Glomerular endothelial cell (primary cell): Measurements from ENCODE around the gene SIRT6. TPM values are rescaled to one million over a fixed set of nuclear protein-coding genes. Genes with fewer than 3 reads are reported as not detected.
"Not testable (repeated sequence)": the region's sequence is repeated elsewhere in the genome, so short reads cannot be mapped to it uniquely, and the experiment has no call there.

Source experiments
- DNase-seq: peaks from one replicate; pipeline ENCODE4 v3.0.0-alpha.2; 2011; ENCODE audit warnings: low read depth, low spot score; ENCODE audit errors: extremely low read depth
- total RNA-seq: library from RNA; depleted of rRNA; stranded (reverse); fragments of >200 nt; gene quantifications from 2 replicates; pipeline ENCODE4 v1.2.3, GENCODE V29; 2015

Gene SIRT6
- total RNA-seq = 29.1 and 41.8 TPM in 2 replicates

DNA sequence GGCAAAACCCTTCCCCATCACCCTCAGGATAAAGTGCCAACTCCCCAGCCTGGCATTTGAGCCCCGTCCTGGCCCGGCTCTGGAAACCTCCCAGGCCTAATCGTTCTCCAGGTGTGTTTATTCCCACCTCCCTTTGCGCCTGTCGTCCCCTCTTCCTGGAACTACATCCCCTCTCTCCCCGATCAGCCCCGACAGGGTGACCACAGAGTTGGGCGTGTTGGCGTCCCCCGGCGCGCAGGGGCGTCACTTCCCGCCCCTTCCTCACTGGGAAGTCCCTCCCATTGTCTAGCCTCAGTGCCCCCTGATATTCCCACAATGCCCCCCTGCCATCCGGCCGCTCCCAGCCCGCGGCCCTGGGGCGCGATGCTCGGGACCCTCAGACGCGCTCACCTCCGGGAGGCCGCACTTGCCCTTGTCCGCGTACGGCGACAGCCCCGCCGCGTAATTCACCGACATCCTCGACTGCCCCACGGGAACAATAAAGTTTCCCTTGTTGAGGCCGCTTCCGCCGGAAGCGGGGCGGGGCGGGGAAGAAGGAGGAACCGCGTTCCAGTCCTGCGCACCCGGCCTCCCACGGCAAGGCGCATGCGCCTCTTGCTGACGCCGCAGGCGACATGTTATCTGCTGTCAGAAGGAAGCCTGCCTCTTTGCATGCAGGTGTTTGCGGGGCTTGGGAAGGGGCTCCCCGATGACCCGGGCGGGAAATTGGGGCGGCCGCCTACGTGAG lies at the start of gene SIRT6, which contains the start of gene ANKRD24:
Gene SIRT6 (minus strand): TSS at position 480 of the 727 bp plus-strand sequence. CDS start 24 bp downstream, at position 456.
Gene ANKRD24 (plus strand): TSS at position 606 of the 727 bp plus-strand sequence. CDS start 3,737 bp downstream, outside the sequence.
- DNase-seq = peak; percentile 48

DNA sequence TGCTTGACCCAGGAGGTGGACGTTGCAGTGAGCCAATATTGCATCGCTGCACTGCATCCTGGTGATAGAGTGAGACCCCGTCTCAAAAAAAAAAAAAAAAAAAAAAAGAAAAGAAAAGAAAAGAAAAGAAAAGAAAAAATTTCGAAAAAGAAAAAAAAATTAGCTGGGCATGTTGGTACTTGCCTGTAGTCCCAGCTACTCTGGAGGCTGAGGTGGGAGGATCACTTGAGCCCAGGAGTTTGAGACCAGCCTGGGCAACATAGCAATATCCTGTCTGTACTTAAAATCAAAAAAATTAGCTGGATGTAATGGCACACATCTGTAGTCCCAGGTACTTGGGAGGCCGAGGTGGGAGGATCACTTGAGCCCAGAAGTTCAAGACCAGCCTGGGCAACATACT lies 49.8 kb upstream of the SIRT6 start:
- DNase-seq = not testable (repeated sequence)

DNA sequence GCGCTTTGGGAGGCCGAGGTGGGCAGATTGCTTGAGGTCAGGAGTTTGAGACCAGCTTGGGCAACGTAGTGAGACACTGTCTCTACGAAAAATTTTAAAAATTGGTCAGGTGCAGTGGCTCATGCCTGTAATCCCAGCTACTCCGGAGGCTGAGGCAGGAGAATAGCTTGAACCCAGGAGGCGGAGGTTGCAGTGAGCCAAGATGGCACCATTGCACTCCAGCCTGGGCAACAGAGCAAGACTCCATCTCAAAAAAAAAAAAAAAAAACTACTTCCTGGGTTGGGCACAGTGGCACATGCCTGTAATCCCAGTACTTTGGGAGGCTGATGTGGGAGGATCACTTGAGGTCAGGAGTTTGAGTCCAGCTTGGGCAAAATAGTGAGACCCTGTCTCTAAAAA lies 49.2 kb upstream of the SIRT6 start:
- not testable (repeated sequence) for DNase-seq

DNA sequence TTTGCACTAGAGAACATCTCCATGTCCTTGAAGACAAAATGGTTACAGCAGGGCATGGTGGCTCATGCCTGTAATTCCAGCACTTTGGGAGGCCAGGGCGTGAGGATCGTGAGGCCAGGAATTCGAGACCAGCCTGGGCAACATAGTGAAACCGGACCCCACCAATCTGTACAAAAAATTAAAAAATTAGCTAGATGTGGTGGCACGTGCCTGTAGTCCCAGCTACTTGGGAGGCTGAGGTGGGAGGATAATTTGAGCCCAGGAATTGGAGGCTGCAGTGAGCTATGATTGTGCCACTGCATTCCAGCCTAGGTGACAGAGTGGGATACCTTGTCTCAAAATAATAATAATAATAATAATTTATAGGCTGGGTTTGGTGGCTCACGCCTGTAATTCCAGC lies 47.9 kb upstream of the SIRT6 start:
- not testable (repeated sequence) for DNase-seq

DNA sequence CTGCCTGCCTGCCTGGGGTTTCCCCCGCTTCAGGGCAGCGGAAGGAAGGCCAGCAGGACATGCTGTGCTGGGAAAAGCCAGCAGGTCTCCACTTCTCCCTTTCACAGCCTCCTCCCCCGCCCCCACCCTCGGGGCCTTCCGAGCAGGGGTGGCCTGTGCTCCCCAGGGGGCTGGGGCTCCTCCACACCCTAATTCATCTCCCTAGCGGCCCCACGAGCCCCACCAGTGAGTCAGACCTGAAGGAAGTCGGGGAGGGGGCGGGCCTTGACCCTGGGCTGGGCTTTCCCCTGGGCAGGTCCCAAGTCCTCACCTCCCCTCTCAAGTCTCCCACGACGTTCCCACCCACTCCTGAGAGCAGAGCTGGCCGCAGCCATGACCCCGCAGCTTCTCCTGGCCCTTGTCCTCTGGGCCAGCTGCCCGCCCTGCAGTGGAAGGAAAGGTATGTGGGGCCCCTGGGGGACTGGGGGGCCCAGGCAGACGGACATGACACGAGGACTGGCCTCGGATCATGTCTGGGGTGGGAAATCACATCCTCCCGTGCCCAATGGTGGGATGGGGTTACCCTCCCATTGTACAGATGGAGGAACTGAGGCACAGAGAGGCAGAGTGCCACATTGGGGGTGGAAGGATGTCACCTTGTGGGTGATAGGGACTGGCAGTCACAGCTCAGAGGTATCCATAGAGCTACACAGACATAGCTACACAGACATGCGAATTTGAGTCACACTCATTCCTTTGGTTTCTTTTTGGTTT lies 47.0 kb upstream of the SIRT6 start, which contains the start of gene EBI3:
Gene EBI3 (plus strand): TSS at position 345 of the 753 bp plus-strand sequence. CDS start 28 bp downstream, at position 373.
- no peak for DNase-seq

DNA sequence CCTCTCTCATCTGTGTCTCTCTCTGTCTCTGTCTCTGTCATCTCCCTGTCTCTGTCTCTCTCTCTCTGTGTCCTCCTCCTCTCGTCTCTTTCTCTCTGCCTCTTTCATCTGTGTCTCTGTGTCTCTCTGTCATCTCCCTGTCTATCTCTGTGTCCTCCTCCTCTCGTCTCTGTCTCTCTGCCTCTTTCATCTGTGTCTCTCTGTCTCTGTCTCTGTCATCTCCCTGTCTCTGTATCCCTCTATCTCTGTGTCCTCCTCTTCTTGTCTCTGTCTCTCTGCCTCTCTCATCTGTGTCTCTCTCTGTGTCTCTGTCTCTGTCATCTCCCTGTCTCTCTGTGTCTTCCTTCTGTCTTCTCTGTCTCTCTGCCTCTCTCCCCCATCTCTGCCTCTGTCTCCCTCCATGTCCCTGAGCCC lies 46.4 kb upstream of the SIRT6 start:
- no peak for DNase-seq

DNA sequence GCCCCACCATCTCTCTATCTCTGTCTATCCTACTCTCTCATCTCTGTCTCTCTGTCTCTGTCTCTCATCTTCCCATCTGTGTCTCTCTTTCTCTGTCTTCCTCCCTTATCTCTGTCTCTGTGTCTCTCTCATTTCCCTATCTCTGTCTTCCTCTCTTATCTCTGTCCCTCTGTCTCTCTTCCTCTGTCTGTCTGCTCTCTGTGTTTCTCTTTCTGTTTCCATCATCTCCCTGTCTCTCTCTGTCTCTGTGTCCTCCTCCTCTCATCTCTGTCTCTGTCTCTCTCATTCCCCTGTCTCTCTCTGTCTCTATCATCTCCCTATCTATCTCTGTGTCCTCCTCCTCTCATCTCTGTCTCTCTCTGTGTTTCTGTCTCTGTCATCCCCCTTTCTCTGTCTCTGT lies 45.4 kb upstream of the SIRT6 start:
- DNase-seq = no peak

DNA sequence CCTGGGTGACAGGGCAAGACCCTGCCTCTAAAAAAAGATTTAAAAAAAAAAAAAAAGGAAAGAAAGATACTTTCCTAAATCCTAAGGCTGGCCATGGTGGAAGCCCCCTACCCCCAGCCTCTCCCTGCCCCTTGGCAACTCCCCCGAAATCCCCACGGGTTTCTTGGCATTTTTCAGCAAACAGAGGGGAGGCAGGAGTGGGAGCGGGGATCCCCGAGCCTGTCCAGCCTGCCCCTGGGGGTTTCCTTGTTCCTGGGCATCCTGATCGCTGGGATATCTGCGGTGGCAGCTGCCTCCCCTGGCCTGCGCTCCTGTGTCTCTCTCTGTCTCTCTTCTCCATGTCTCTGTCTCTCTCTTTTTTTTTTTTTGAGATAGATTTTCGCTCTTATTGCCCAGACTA lies 43.5 kb upstream of the SIRT6 start:
- DNase-seq = no peak

DNA sequence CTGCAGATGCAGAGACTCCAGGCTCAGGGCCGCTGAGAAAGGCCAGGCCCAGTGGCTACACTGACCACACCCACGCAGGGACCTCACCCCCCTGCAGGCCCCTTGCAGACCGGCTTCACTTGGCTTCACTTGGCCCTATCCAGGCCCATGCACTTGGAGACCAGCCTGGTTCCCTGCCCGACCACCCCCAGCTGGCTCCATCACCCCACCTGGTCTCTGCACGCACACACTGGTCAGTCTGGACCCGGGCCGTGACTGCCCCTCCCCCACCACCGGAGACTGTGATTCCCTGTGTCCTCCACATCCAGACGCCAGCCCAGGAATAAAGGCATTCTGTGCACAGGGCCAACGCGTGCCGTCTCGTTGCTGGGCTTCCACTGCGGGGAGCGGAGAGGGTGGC lies 42.1 kb upstream of the SIRT6 start:
- DNase-seq = no peak

DNA sequence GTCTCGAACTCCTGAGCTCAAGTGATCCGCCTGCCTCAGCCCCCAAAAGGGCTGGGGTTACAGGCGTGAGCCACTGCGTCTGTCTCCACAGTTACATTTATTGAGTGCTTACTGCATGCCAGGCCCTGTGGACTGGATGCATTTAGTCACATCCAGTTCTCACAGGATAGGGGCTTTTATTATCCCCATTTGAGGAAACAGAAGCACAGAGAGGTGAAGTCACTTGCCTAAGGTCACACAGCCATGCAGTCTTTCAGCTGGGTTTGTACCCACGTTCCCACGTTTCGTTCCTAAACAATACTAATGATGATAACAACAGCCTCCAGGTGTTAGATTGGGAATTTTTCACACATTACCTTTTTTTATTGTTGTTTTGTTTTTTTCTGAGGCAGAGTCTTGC lies 37.8 kb upstream of the SIRT6 start:
- no peak for DNase-seq

DNA sequence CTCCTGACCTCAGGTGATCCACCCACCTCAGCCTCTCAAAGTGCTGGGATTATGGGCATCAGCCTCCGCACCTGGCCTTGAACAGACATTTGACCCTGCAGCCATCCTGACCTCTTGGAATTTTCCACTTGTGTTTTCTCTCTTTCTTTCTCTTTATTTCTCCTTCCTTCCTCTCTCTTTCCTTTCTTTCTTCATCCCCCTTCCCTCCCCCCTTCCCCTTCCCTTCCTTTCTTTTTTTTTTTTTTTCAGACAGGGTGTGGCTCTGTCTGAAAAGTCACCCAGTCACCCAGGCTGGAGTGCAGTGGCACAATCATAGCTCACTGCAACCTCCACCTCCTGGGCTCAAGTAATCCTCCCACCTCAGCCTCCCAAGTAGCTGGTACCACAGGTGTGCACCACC lies 36.2 kb upstream of the SIRT6 start:
- not testable (repeated sequence) for DNase-seq

DNA sequence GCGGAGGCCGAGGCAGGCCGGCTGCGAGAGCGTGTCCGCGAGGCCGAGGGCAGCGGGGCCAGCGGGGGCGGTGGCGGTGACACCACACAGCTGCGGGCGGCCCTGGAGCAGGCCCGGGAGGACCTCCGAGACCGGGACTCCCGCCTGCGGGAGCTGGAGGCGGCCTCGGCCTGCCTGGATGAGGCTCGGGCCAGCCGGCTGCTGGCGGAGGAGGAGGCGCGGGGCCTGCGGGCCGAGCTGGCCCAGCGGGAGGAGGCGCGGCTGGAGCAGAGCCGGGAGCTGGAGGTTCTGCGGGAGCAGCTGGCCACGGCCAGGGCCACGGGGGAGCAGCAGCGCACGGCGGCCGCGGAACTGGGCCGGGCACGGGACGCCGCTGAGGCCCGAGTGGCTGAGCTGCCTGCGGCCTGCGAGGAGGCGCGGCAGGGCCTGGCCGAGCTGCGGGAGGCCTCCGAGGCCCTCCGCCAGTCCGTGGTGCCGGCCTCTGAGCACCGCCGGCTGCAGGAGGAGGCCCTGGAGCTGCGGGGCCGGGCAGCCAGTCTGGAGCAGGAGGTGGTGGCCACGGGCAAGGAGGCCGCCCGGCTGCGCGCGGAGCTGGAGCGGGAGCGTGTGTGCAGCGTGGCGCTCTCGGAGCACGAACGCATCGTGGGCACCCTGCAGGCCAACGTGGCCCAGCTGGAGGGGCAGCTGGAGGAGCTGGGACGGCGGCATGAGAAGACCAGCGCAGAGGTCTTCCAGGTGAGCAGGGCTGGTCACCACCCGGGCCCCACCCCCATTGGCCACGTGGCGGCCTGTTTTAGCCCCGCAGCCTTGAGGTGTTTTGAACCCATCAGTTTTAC lies 35.3 kb upstream of the SIRT6 start:
- no peak for DNase-seq

DNA sequence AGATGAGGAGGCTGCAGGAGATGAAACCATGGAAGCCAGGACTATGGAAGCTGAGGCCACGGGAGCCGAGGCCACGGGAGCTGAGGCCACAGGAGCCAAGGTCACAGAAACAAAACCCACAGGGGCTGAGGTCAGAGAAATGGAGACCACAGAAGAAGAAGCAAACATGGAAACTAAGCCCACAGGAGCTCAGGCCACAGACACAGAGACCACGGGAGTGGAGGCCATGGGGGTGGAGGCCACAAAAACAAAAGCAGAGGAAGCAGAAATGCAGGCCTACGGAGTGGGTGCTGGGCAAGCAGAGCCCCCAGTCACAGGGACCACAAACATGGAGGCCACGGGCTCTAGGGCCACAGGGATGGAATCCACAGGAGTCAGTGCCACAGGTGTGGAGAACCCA lies 34.5 kb upstream of the SIRT6 start:
- DNase-seq = no peak

DNA sequence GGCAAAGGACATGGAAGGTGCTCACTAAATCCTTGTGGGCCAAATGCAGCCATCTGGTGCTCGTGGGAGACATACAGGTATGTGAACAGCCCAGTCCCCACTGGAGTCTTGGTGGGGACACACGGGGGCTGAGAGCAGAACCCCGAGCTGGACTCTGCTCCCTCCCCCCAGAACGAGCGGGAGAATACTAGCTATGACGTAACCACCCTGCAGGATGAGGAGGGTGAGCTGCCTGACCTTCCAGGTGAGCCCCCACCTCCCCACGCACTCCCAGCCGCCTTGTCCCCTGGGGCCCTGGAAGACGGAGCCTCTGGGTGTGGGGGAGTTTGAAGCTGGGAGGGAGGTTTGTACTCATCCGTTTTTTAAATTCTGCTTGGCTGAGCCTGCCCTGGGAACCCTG lies 33.4 kb upstream of the SIRT6 start:
- no peak for DNase-seq

DNA sequence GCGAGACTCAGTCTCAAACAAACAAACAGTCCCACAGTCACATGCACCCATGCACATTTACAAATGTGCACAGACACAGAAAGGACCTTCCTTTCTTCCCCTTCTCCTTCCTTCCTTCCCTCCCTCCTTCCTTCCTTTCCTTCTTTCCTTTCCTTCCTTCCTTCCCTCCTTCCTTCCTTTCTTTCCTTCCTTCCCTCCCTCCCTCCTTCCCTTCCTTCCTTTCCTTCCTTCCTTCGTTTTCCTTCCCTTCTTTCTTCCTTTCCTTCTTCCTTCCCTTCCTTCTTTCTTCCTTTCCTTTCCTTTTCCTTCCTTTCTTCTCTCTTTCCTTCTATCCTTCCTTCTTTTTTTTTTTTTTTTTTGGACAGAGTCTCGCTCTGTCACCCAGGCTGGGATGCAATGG lies 30.8 kb upstream of the SIRT6 start:
- no peak for DNase-seq

DNA sequence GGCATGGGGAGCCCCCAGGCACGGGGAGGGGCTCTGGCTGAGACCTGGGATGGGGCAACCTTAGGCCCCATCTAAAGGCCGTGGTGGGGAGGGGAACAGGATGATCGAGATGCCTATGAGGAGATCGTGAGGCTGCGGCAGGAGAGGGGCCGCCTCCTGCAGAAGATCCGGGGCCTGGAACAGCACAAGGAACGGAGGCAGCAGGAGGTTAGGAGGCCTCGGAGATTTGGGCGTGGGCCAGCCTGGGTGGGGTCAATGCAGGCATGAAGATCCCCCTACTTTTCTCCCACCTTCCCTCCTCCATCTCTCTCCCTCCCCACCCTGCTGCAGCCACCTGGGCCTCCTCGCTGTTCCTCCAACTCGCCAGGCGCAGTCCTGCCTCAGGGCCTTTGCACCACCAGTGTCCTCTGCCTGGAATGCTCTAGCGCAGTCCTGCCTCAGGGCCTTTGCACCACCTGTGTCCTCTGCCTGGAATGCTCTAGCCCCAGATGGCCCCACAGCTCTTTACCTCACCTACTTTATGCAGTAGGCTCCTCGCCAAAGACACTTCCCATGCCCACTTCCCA lies 27.9 kb upstream of the SIRT6 start:
- no peak for DNase-seq

DNA sequence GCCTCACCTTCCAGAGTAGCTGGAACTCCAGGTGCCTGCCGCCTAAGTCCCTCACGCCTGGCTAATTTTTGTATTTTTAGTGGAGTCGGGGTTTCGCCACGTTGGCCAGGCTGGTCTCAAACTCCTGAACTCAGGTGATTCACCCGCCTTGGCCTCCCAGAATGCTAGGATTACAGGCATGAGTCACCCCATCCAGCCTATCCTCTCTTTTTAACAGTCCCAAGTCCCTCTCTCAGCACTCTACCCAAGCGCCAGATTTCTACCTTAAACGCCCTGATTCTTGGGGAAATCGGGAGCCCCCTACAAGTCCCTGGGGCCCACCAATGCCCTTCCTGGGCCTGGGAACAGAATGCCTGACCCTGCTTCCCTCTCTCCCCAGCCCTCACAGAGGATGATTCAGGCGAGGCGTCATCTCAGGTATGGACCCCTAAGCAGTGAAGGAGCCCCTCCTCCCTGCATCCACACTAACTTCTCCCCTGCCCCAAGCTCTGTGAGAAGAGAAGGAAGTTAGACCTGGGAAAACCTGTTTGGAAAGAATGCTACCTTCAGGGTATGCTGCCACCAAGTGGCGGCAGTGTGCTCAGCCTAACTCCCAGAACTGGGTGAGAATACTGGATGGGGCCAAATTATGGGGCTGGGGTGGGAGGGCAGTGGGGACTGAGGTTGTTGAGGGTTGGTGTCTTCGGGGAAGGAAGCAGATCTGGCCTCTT lies 26.2 kb upstream of the SIRT6 start:
- DNase-seq = no peak

DNA sequence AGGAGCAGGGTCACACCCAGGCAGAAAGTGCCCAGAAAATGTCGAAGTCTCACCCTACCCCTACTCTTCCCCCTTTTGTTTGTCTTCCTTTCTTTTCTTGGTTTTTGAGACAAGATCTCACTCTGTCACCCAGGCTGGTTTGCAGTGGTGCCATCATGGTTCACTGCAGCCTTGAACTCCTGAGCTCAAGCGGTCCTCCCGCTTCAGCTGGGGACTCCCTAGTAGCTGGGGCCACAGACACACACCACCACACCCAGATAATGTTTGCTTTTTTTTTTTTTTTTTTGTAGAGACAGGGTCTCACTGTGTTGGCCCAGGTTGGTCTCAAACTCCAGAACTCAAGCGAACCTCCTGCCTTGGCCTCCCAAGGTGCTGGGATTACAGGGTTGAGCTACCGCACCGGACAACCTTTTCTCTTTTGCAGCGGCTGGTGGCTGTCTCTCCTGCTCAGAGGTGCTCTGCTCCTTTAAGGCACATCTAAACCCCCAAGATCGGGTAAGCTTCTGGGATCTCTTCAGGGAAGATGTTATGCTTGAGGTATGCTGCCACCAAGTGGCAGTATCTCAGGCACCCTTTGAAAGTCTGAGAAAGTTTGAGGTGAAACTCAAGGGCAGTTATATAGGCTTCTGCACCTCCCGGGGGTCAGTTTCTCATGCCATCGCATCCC lies 24.6 kb upstream of the SIRT6 start:
- DNase-seq = no peak

DNA sequence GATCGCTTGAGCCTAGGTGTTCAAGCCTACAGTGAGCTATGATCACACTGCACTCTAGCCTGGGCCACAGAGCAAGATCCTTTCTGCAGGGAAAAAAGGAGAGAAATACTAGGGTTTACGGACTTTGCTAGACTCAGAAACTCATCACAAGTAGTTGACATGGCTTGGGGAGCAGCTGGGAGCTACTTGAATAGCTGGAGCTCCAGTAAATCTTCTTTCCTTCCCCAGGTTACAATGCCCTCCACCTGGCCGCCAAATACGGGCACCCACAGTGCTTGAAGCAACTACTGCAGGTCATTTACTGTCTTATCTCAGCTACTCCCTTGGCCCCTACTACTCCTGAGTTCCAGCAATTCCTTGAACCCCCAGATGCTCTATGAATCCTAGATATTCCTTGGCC lies 19.4 kb upstream of the SIRT6 start:
- DNase-seq = no peak
